Muscle of leg (tissue), 11 donors: ENCODE results near the gene ARMH1. TPM values are rescaled to one million over a fixed set of nuclear protein-coding genes. Genes with fewer than 3 reads are reported as not detected.

Experiments
- DNase-seq: peaks from one replicate; pipeline ENCODE4 v3.0.0; 2013
- H3K27ac ChIP-seq: one replicate; pipeline ENCODE4 v1.5.1; 2013; ENCODE audit warnings: mild to moderate bottlenecking, low read length, control low read depth
- H3K27me3 ChIP-seq: one replicate; pipeline ENCODE4 v1.6.1; 2013; ENCODE audit warnings: low read length; ENCODE audit not compliant: control insufficient read depth, insufficient read depth
- H3K36me3 ChIP-seq: one replicate; pipeline ENCODE4 v1.6.1; 2013; ENCODE audit warnings: low read length; ENCODE audit not compliant: control insufficient read depth, insufficient read depth
- H3K4me1 ChIP-seq: one replicate; pipeline ENCODE4 v1.6.1; 2013; ENCODE audit warnings: low read length; ENCODE audit not compliant: control insufficient read depth, insufficient read depth
- H3K4me3 ChIP-seq: one replicate; pipeline ENCODE4 v1.5.1; 2013; ENCODE audit warnings: low read length, control low read depth
- H3K9me3 ChIP-seq: replicated peaks from 2 replicates; pipeline ENCODE4 v1.6.1; 2013; ENCODE audit warnings: low read depth, low read length; ENCODE audit not compliant: control insufficient read depth
- WGBS: methylation state at CpG from one replicate; pipeline ENCODE4 v1.1.5; 2013; ENCODE audit warnings: missing lambda C conversion rate; ENCODE audit not compliant: insufficient coverage; 5-methylcytosine and 5-hydroxymethylcytosine counted together
- polyA plus RNA-seq, 8 donors: library from polyadenylated mRNA; unstranded; fragments of 120-200 nt; gene quantifications; one replicate each; pipeline versions ENCODE4 v1.2.1 to v1.2.3, GENCODE V29; 2013; ENCODE audit warnings: inconsistent platforms in 1 of 8, low replicate concordance in 1 of 8; ENCODE audit not compliant: insufficient read length in 8 of 8, insufficient read depth in 1 of 8
- total RNA-seq: library from RNA; stranded (reverse); fragments of 120-200 nt; gene quantifications from one replicate; pipeline ENCODE4 v1.2.4, GENCODE V29; 2013

Gene ARMH1
- total and polyA plus RNA-seq, 9 donors, result 1.3 to 2.6 (median 1.8) TPM

DNA sequence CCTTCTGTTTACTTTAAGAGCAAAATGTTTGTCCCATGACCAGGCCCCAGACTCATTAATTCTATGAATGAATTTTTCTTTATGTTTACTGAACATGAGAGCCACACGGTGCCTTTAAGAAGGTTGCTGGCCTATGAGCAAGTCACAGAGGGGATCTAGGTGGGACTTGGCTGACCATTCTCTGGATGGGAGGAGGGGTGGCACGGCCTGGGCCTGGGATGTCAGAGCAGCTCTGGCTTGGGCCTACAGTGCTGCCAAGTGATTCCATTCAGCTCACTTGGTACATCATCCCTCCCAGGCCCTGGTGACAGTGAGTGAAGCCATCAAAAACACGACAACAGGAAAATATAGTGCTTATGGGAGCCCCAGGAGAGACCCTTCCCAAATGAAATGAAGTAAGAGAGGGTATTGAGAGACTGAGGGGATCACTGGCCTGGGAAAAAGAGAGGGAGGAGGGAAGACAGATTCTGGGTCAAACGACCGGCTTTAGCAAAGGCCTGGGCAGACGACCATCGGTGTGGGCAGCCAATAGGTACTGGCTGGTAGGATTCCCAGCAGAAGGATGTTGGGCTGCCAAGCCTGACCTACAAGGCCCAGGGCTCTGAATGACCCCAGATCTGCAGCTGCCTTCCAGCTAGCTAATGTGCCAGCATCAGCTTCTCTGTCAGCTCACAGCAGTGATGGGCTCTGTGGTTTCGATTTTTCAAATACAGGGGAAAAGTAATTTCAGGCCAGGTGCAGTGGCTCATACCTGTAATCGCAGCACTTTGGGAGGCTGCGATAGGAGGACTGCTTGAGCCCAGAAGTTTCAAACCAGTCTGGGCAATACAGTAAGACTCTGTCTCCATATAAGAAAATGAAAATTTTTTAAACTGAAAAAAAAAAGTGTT is 3.5 kb upstream of the ARMH1 start:
- WGBS, result 77% methylated on average over 6 of the region's 10 CpGs

DNA sequence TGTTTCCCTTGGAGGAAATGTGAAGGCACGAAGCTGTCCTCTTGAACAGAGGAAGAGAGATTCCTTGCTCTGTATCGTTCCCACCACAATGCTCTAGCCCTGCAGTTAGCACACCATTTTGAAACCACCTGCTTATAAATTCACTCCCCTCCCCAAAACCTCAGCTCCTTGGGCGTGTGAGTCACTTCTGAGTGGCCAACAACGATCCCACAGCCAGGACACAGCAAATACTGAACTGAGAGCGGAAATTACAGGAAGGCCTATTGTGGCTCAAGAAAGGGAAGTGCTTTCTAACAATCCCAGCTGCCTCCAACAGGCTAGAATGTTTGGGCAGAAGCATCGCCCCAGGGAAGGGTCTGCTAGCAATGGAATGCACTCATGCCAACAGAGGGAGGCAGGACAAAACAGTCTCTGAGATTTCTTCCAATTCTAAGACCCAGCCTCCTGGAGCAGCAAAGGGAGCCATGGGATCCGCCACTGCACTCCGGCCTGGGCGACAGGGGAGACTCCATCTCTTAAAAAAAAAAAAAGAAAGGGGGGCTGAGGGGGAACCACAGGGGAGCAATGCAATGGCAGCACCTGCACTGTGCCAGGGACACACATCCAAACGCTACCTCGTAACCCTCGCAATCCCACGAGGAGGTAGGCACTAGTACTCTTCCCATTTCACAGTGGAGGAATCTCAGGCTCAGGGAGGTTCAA is 2.1 kb upstream of the ARMH1 start:
- H3K4me1 ChIP-seq, result peaks cover 32% of the 10 kb centered on the region
- H3K4me3 ChIP-seq, result no peak overlapping the region
- no peaks in the 10 kb centered on the region for H3K27me3 ChIP-seq
- H3K27ac ChIP-seq, result peak overlapping the region; percentile 98
- peak; percentile 75 for DNase-seq
- H3K36me3 ChIP-seq, result no peaks in the 10 kb centered on the region
- whole genome bisulfite sequencing, result 61% methylated on average over 7 of the region's 13 CpGs
- H3K9me3 ChIP-seq, result no peaks in the 10 kb centered on the region

More for the DNA sequence above, 3.5 kb upstream of the ARMH1 start:
- Histone ChIP-seq H3K4me3 (no peak overlapping the region), H3K27ac (no peak overlapping the region), H3K36me3 (no peaks in the 10 kb centered on the region), H3K9me3 (no peaks in the 10 kb centered on the region), H3K27me3 (no peaks in the 10 kb centered on the region), H3K4me1 (peaks cover 30% of the 10 kb centered on the region)
- no peak for DNase-seq

DNA sequence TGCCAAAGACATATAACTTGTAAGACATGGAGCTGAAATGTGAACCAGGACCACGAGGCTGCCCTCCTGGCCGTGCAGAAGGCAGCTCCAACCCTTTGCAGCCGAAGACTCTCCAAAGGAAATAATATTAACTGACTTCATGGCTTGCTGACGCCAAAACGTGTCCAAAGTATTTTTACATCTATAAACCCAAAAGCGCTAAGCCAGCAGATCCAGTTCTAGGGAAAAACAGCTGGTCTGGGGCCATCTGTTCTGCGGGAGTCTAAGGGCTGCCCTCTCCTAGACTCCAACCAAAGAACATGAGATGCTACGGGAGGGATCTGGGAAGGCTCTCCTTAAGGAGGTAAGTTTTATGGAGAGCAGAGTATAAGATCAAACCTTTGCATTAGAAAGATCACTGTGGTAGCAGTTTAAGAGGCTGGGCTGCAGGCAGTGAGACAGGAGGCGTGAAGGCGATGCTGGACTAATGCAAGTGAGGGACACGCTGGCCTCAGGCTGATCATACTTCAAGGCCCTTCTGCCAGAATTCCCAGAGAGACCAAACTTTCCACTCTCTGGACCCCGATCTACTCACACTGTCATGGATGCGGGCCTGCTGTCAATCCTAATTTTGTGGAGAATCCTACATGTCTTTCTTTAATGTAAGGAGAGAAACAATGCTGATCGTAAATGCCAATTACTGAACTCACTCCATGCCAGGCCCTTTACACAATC is 1.4 kb upstream of the ARMH1 start:
- Histone ChIP-seq H3K9me3 (no peaks in the 10 kb centered on the region), H3K4me3 (peak overlapping the region; percentile 84), H3K27ac (peak overlapping the region; percentile 98), H3K4me1 (peaks cover 32% of the 10 kb centered on the region), H3K36me3 (no peaks in the 10 kb centered on the region), H3K27me3 (no peaks in the 10 kb centered on the region)
- WGBS, result 100% methylated on average over 2 of the region's 14 CpGs
- peak; percentile 63 for DNase-seq

- Histone ChIP-seq H3K4me3 (peak overlapping the region; percentile 84), H3K27ac (peak overlapping the region; percentile 98), H3K9me3 (no peaks in the 10 kb centered on the region), H3K4me1 (peaks cover 32% of the 10 kb centered on the region), H3K36me3 (no peaks in the 10 kb centered on the region), H3K27me3 (no peaks in the 10 kb centered on the region)
- DNase-seq, result no peak
- WGBS, result 0% methylated on average over 7 of the region's 16 CpGs
Observed at GRCh38 chr1:44673675-44674112, 820 bp upstream of the ARMH1 start.

GRCh38 chr1:44675186-44675585 is 672 bp downstream of the ARMH1 start:
- DNase-seq, result no peak
- Histone ChIP-seq H3K36me3 (no peaks in the 10 kb centered on the region), H3K9me3 (no peaks in the 10 kb centered on the region), H3K27ac (no peak overlapping the region), H3K4me1 (peaks cover 32% of the 10 kb centered on the region), H3K27me3 (no peaks in the 10 kb centered on the region), H3K4me3 (no peak overlapping the region)
- 100% methylated on average over 1 of the region's 7 CpGs for WGBS

DNA sequence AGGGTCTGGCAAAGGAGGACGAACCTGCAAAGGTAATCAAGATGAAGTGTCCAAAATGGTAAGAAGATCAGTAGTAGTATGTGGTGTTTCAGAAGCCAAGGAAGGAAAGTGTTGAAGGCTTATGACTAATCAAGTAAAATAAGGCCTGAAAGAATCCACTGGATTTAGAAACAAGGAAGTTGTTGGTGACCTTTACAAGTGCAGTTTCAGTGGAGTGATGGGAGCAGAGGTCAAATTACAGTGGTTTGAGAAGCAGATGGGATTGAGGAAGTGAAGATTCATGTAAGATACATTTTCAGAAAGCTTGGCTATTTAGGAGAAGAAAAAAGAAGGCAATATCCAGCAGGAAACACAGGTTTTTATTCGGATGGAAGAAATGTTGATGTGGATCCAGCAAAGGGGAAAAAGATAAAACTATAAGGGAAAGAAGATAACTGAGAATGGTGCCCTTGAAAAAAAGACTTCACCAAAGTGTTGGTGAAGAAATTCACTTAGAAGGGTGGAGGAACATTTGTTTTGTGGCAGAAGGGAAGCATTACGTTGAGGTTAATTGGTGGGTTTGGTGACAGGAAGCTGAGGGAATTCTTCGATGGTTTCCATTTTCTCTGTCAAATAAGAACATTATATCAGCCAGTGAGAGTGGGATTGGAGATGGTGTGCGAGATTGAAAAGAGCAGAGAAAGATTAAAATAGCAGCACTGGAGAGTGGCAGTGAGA is 2.1 kb downstream of the ARMH1 start:
- Histone ChIP-seq H3K27ac (peak overlapping the region; percentile 54), H3K9me3 (no peaks in the 10 kb centered on the region), H3K4me3 (no peak overlapping the region), H3K27me3 (no peaks in the 10 kb centered on the region), H3K36me3 (no peaks in the 10 kb centered on the region), H3K4me1 (peaks cover 30% of the 10 kb centered on the region)
- 68% methylated on average over 3 of the region's 5 CpGs for WGBS
- peak; percentile 68 for DNase-seq

- peaks cover 25% of the 10 kb centered on the region for H3K4me1 ChIP-seq
- H3K4me3 ChIP-seq, result no peak overlapping the region
- no peak overlapping the region for H3K27ac ChIP-seq
- DNase-seq, result no peak
- no peaks in the 10 kb centered on the region for H3K36me3 ChIP-seq
- no peaks in the 10 kb centered on the region for H3K27me3 ChIP-seq
- WGBS, result 85% methylated on average over 4 of the region's 6 CpGs
- H3K9me3 ChIP-seq, result no peaks in the 10 kb centered on the region
Observed at GRCh38 chr1:44677201-44677766, 2.8 kb downstream of the ARMH1 start.

DNA sequence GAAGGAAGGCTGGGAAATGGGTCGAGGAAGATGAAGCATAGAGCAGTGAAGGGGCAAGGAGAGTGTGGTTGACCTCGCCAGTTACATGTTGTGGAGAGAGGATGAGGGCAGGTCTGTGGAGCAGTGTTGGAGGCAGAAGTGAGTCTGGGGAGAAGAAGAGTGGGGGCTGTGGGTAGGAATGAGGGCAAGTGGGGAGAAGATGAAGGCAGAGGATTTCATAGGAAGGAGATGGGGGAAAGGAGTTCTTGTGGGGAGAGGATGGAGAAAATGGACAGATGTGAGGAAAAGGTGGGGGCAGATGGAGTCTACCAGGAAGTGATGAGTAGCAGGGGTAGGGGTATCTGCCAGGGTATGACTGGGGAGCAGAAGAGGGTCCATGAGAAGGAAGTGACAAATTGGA is 3.6 kb downstream of the ARMH1 start:
- no peak overlapping the region for H3K27ac ChIP-seq
- no peak for DNase-seq
- no peak overlapping the region for H3K4me3 ChIP-seq
- no peaks in the 10 kb centered on the region for H3K36me3 ChIP-seq
- 90% methylated on average over 2 of the region's 2 CpGs for WGBS
- H3K4me1 ChIP-seq, result peaks cover 16% of the 10 kb centered on the region
- H3K9me3 ChIP-seq, result no peaks in the 10 kb centered on the region
- no peaks in the 10 kb centered on the region for H3K27me3 ChIP-seq

DNA sequence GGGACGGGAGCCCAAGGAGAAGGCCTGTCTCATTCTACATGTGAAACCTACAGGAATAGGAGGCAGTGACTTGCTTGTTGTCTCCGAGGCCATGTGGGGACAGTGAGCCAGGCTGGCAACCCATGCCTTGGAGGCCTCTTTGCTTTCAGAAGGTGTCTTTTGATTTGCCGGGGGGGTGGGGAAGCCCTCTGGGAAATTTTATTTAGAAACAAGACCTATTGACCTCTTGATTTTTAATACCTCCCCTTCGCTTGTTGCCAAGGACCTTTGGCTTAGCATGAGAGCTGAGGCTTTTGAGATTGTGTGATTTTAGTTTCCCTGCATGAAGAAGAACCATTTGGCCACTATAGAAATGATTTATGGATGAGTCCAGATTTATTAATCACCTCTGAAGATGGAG is 4.1 kb downstream of the ARMH1 start:
- Histone ChIP-seq H3K27me3 (no peaks in the 10 kb centered on the region), H3K9me3 (no peaks in the 10 kb centered on the region), H3K36me3 (no peaks in the 10 kb centered on the region), H3K27ac (no peak overlapping the region), H3K4me1 (peaks cover 11% of the 10 kb centered on the region), H3K4me3 (no peak overlapping the region)
- WGBS, result no CpG with 5 or more reads among the region's 4 CpGs
- no peak for DNase-seq
